IMR-90 (cell line): ENCODE data around the gene IGFBP6. TPM values are rescaled to one million over a fixed set of nuclear protein-coding genes. Genes with fewer than 3 reads are reported as not detected.

Experiments used
- ATAC-seq: fragments of 200-7000 bp; cut with Tn5 transposase; 2 replicates; pipeline ENCODE4 v1.9.1; 2020; ENCODE audit warnings: low read depth, mild to moderate bottlenecking, moderate library complexity
- BruUV-seq: library from RNA; stranded (reverse); fragments of 400-500 nt; replicated peaks from 2 replicates; lab custom pipeline; 2021; lab: Mats Ljungman, UMichigan
- CTCF ChIA-PET: fragments of 300-600 bp; formaldehyde crosslinking; extraction: SDS; loops from one replicate; lab custom pipeline; 2021; ENCODE audit warnings: antibody characterized with exemption; lab: Yijun Ruan, JAX
- POLR2A ChIA-PET: fragments of 300-600 bp; sonication (Branson Sonifier 250); formaldehyde crosslinking; loops from one replicate; lab custom pipeline; 2022; ENCODE audit warnings: antibody characterized with exemption; ENCODE audit not compliant: unreplicated experiment; lab: Charles Lee
- DNase-seq: peaks from one replicate; pipeline ENCODE4 v3.0.0; 2013
- H2AFZ ChIP-seq: replicated peaks from 2 replicates; pipeline ENCODE3; 2013; ENCODE audit warnings: low read length, mild to moderate bottlenecking; ENCODE audit not compliant: poor library complexity
- H2AK5ac ChIP-seq: 2 replicates; pipeline ENCODE4 v1.6.1; 2013; ENCODE audit warnings: low read depth, low read length, inconsistent platforms
- H2AK9ac ChIP-seq: replicated peaks from 2 replicates; pipeline ENCODE3; 2013; ENCODE audit warnings: mild to moderate bottlenecking, low read depth, low read length, moderate library complexity; ENCODE audit not compliant: poor library complexity
- H2BK120ac ChIP-seq: 2 replicates; pipeline ENCODE4 v1.6.1; 2013; ENCODE audit warnings: low read depth, low read length, inconsistent platforms
- H2BK15ac ChIP-seq: 3 replicates; pipeline ENCODE4 v1.6.1; 2013; ENCODE audit warnings: low read depth, low read length, inconsistent platforms
- H2BK20ac ChIP-seq: 2 replicates; pipeline ENCODE4 v1.6.1; 2013; ENCODE audit warnings: low read depth, mild to moderate bottlenecking, inconsistent platforms, low read length, moderate library complexity
- H2BK5ac ChIP-seq: 2 replicates; pipeline ENCODE4 v1.6.1; 2013; ENCODE audit warnings: mild to moderate bottlenecking, low read depth, low read length, inconsistent platforms; ENCODE audit not compliant: poor library complexity, severe bottlenecking
- H3K14ac ChIP-seq: replicated peaks from 2 replicates; pipeline ENCODE4 v1.6.1; 2013; ENCODE audit warnings: low read depth, low read length, inconsistent platforms
- H3K18ac ChIP-seq: 2 replicates; pipeline ENCODE4 v1.6.1; 2013; ENCODE audit warnings: low read depth, low read length, control low read depth
- H3K23ac ChIP-seq: 2 replicates; pipeline ENCODE4 v1.6.1; 2013; ENCODE audit warnings: low read depth, low read length, inconsistent platforms
- H3K27ac ChIP-seq: 2 replicates; pipeline ENCODE4 v1.5.1; 2013; ENCODE audit warnings: mild to moderate bottlenecking, control low read depth, low read length; ENCODE audit not compliant: insufficient read depth
- H3K27me3 ChIP-seq: 2 replicates; pipeline ENCODE4 v1.6.1; 2013; ENCODE audit warnings: low read length; ENCODE audit not compliant: control insufficient read depth, insufficient read depth
- H3K36me3 ChIP-seq: 2 replicates; pipeline ENCODE4 v1.6.1; 2013; ENCODE audit warnings: low read length, mixed read lengths; ENCODE audit not compliant: control insufficient read depth, insufficient read depth
- H3K4ac ChIP-seq: 2 replicates; pipeline ENCODE4 v1.6.1; 2013; ENCODE audit warnings: low read depth, low read length, inconsistent platforms
- H3K4me1 ChIP-seq: 2 replicates; pipeline ENCODE4 v1.6.1; 2013; ENCODE audit warnings: low read length, mixed read lengths; ENCODE audit not compliant: control insufficient read depth, insufficient read depth
- H3K4me2 ChIP-seq: 2 replicates; pipeline ENCODE4 v1.6.1; 2013; ENCODE audit warnings: low read depth, mild to moderate bottlenecking, control low read depth, low read length, moderate library complexity
- H3K4me3 ChIP-seq: 2 replicates; pipeline ENCODE4 v1.5.1; 2013; ENCODE audit warnings: low read depth, mild to moderate bottlenecking, control low read depth, low read length, moderate library complexity; ENCODE audit not compliant: insufficient read depth
- H3K56ac ChIP-seq: 2 replicates; pipeline ENCODE4 v1.6.1; 2013; ENCODE audit warnings: low read length, inconsistent platforms; ENCODE audit not compliant: insufficient read depth; ENCODE audit errors: extremely low read depth
- H3K79me1 ChIP-seq, 2 experiments: 2 replicates each; pipeline ENCODE4 v1.6.1; 2013; ENCODE audit warnings: low read length in 2 of 2, inconsistent platforms in 1 of 2, low read depth in 1 of 2
- H3K9ac ChIP-seq: 2 replicates; pipeline ENCODE4 v1.6.1; 2013; ENCODE audit warnings: low read depth, low read length, control low read depth
- H3K9me1 ChIP-seq: 2 replicates; pipeline ENCODE4 v1.6.1; 2013; ENCODE audit warnings: low read length, inconsistent platforms; ENCODE audit not compliant: insufficient read depth
- H3K9me3 ChIP-seq: 2 replicates; pipeline ENCODE4 v1.6.1; 2013; ENCODE audit warnings: low read length; ENCODE audit not compliant: control insufficient read depth, insufficient read depth
- H4K20me1 ChIP-seq: 2 replicates; pipeline ENCODE4 v1.6.1; 2013; ENCODE audit warnings: low read length, inconsistent platforms; ENCODE audit not compliant: insufficient read depth
- H4K5ac ChIP-seq: 2 replicates; pipeline ENCODE4 v1.6.1; 2013; ENCODE audit warnings: mild to moderate bottlenecking, low read depth, low read length, control low read depth
- H4K8ac ChIP-seq, 2 experiments: 2 replicates each; pipeline ENCODE4 v1.6.1; 2013; ENCODE audit warnings: low read depth in 2 of 2, low read length in 2 of 2, control low read depth in 1 of 2, inconsistent platforms in 1 of 2
- H4K91ac ChIP-seq: 2 replicates; pipeline ENCODE4 v1.6.1; 2013; ENCODE audit warnings: low read depth, low read length, inconsistent platforms; ENCODE audit not compliant: insufficient read depth
- BHLHE40 ChIP-seq: fragments of 150-350 bp; IDR thresholded peaks from 2 replicates; pipeline ENCODE4 v1.6.1; 2016; ENCODE audit warnings: mild to moderate bottlenecking, low read depth, low read length
- CEBPB ChIP-seq: IDR thresholded peaks from 2 replicates; pipeline ENCODE4 v1.6.1; 2012; ENCODE audit warnings: low read depth, low read length, improper control_type of control experiment
- CHD1 ChIP-seq: IDR thresholded peaks from 2 replicates; pipeline ENCODE4 v1.6.1; 2012; ENCODE audit warnings: low read depth, low read length, improper control_type of control experiment
- FOS ChIP-seq: fragments of 150-350 bp; IDR thresholded peaks from 2 replicates; pipeline ENCODE4 v1.6.1; 2016; ENCODE audit warnings: low read depth, low read length
- MAFK ChIP-seq: IDR thresholded peaks from 2 replicates; pipeline ENCODE4 v1.6.1; 2012; ENCODE audit warnings: low read depth, low read length, improper control_type of control experiment
- MAZ ChIP-seq: IDR thresholded peaks from 2 replicates; pipeline ENCODE4 v1.6.1; 2012; ENCODE audit warnings: low read depth, mild to moderate bottlenecking, low read length, improper control_type of control experiment, moderate library complexity, borderline replicate concordance
- MXI1 ChIP-seq: IDR thresholded peaks from 2 replicates; pipeline ENCODE4 v1.6.1; 2012; ENCODE audit warnings: low read depth, mild to moderate bottlenecking, low read length, moderate library complexity, borderline replicate concordance
- NFE2L2 ChIP-seq: fragments of 150-350 bp; IDR thresholded peaks from 2 replicates; pipeline ENCODE4 v1.6.1; 2016; ENCODE audit warnings: low read depth, mild to moderate bottlenecking, low read length
- POLR2A ChIP-seq: IDR thresholded peaks from 2 replicates; pipeline ENCODE4 v1.6.1; 2012; ENCODE audit warnings: mild to moderate bottlenecking, low read depth, low read length
- RAD21 ChIP-seq: IDR thresholded peaks from 2 replicates; pipeline ENCODE4 v1.6.1; 2012; ENCODE audit warnings: low read length, improper control_type of control experiment
- RCOR1 ChIP-seq: IDR thresholded peaks from 2 replicates; pipeline ENCODE4 v1.6.1; 2012; ENCODE audit warnings: mild to moderate bottlenecking, low read length, improper control_type of control experiment; ENCODE audit not compliant: insufficient replicate concordance
- RFX5 ChIP-seq: IDR thresholded peaks from 2 replicates; pipeline ENCODE4 v1.8.0; 2012; ENCODE audit warnings: low read depth, mild to moderate bottlenecking, low read length, moderate library complexity
- SMC3 ChIP-seq: fragments of 150-350 bp; IDR thresholded peaks from 2 replicates; pipeline ENCODE4 v1.6.1; 2016; ENCODE audit warnings: low read depth, mild to moderate bottlenecking, antibody characterized with exemption, low read length, moderate library complexity
- WGBS, 2 experiments: methylation state at CpG; one replicate each; pipeline versions ENCODE4 v1.1.5 to v1.1.7; 2013; ENCODE audit warnings: missing lambda C conversion rate in 2 of 2; ENCODE audit not compliant: insufficient read length in 1 of 2; ENCODE audit errors: extremely low coverage in 2 of 2; 5-methylcytosine and 5-hydroxymethylcytosine counted together
- dilution Hi-C: fragments of 300-500 bp; cut with HindIII; formaldehyde crosslinking; loops from one replicate; pipeline ENCODE4 v1.14.3; 2018; ENCODE audit warnings: low sequenced_read_pairs; ENCODE audit not compliant: unreplicated experiment
- in situ Hi-C: fragments of 300-500 bp; cut with MboI; formaldehyde crosslinking; loops from 3 replicates; pipeline ENCODE4 v1.14.3; 2019; ENCODE audit warnings: low sequenced_read_pairs, inconsistent platforms, mixed read lengths
- intact Hi-C: fragments of 100-400 bp; cut with micrococcal nuclease; formaldehyde crosslinking; loops from 2 replicates; pipeline ENCODE4 v1.10.0; 2022
- polyA plus RNA-seq, 3 experiments: library from polyadenylated mRNA; depleted of rRNA; stranded (reverse); fragments of >200 nt; gene quantifications; 2 replicates each; pipeline ENCODE4 v1.2.3, GENCODE V29; 2012; ENCODE audit warnings: low replicate concordance in 1 of 3
- total RNA-seq: library from RNA; depleted of rRNA; stranded (reverse); fragments of >200 nt; gene quantifications from 2 replicates; pipeline ENCODE4 v1.2.3, GENCODE V29; 2012
- TF ChIP-seq, protein P1 (sequence below): fragments of 150-350 bp; IDR thresholded peaks from 2 replicates; pipeline ENCODE4 v1.6.1; 2017; ENCODE audit warnings: mild to moderate bottlenecking, antibody characterized with exemption, low read length, low read depth
- TF ChIP-seq, protein P2 (sequence below): conservative IDR thresholded peaks from 2 replicates; pipeline ENCODE4 v1.5.1; 2012; ENCODE audit warnings: mild to moderate bottlenecking, low read depth, low read length, improper control_type of control experiment
- TF ChIP-seq, protein P3 (sequence below): fragments of 150-350 bp; IDR thresholded peaks from 2 replicates; pipeline ENCODE4 v1.6.1; 2016; ENCODE audit warnings: low read depth, mild to moderate bottlenecking, low read length, moderate library complexity, borderline replicate concordance

The IGFBP6 gene
- total and polyA plus RNA-seq, 2 of the 4 experiments (the other 2 are of a cell fraction) = 124 to 337 TPM

DNA sequence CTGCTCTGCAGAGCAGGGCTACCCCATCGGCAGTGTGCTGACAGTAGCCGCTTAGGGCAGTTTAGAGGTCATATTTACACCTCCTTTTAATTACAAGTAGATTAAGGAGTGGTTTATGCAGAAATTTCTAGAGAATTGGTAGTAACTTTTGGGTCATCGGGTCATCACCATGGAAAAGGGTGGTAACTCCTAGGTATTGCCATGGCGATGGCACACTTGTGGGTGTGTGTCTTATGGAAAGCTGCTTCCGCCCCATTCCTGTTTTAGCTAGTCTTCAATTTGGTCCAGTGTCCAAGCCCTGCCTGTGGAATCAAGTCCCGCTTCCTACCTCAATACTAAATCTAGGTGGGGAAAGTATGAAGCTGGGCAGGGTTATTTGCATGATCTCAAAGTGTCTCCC lies 53.6 kb downstream of the IGFBP6 start:
- H2BK5ac ChIP-seq = no peak overlapping the region
- peaks cover 2% of the 10 kb centered on the region; the same call in 1 of the 2 replicates for H3K4me1 ChIP-seq
- in situ Hi-C loops = no loop called here
- no peaks in the 10 kb centered on the region for H3K27me3 ChIP-seq
- no peak for DNase-seq
- intact Hi-C loops = no loop called here
- no peak overlapping the region for H3K9ac ChIP-seq
- no peak overlapping the region for H2BK20ac ChIP-seq
- H3K4me3 ChIP-seq = no peak overlapping the region
- no peak overlapping the region for H4K5ac ChIP-seq
- ChIA-PET CTCF (interaction anchor here (0.6 kb wide), 1 partner anchor 700 kb away, joined by 5 read pairs; no protein-coding TSS in a partner anchor), POLR2A (no interaction called here)
- H2AFZ ChIP-seq = no peak overlapping the region
- no peak overlapping the region for H3K4me2 ChIP-seq
- no peaks in the 10 kb centered on the region for H3K9me3 ChIP-seq
- H2AK5ac ChIP-seq = no peak overlapping the region
- no peak overlapping the region for H4K8ac ChIP-seq
- no peak overlapping the region for H4K91ac ChIP-seq
- no peaks in the 10 kb centered on the region for H3K9me1 ChIP-seq
- ATAC-seq = no peak
- no TSS peak for BruUV-seq
- H3K36me3 ChIP-seq = no peaks in the 10 kb centered on the region
- H3K18ac ChIP-seq = no peak overlapping the region
- H3K27ac ChIP-seq = no peak overlapping the region
- no peak overlapping the region for H3K23ac ChIP-seq
- H3K79me1 ChIP-seq = no peaks in the 10 kb centered on the region
- H2BK15ac ChIP-seq = no peak overlapping the region
- dilution Hi-C loops = no loop called here
- H2AK9ac ChIP-seq = no peak overlapping the region
- no CpG with 5 or more reads among the region's 6 CpGs for WGBS, 2 experiments
- no peak overlapping the region for H3K4ac ChIP-seq
- no peak overlapping the region for H2BK120ac ChIP-seq
- TF ChIP-seq RAD21 = no peak
- TF ChIP-seq BHLHE40 = no peak
- no peak for TF ChIP-seq CHD1
- no peak for TF ChIP-seq POLR2A
- no peak for TF ChIP-seq RCOR1
- TF ChIP-seq MXI1 = no peak
- TF ChIP-seq CEBPB = no peak
- TF ChIP-seq SMC3 = no peak
- no peak for TF ChIP-seq NFE2L2
- TF ChIP-seq RFX5 = no peak
- no peak for TF ChIP-seq MAFK
- TF ChIP-seq MAZ = no peak
- TF ChIP-seq, protein P1, sequence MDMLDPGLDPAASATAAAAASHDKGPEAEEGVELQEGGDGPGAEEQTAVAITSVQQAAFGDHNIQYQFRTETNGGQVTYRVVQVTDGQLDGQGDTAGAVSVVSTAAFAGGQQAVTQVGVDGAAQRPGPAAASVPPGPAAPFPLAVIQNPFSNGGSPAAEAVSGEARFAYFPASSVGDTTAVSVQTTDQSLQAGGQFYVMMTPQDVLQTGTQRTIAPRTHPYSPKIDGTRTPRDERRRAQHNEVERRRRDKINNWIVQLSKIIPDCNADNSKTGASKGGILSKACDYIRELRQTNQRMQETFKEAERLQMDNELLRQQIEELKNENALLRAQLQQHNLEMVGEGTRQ = no peak
- no peak for TF ChIP-seq FOS
- TF ChIP-seq, protein P2, sequence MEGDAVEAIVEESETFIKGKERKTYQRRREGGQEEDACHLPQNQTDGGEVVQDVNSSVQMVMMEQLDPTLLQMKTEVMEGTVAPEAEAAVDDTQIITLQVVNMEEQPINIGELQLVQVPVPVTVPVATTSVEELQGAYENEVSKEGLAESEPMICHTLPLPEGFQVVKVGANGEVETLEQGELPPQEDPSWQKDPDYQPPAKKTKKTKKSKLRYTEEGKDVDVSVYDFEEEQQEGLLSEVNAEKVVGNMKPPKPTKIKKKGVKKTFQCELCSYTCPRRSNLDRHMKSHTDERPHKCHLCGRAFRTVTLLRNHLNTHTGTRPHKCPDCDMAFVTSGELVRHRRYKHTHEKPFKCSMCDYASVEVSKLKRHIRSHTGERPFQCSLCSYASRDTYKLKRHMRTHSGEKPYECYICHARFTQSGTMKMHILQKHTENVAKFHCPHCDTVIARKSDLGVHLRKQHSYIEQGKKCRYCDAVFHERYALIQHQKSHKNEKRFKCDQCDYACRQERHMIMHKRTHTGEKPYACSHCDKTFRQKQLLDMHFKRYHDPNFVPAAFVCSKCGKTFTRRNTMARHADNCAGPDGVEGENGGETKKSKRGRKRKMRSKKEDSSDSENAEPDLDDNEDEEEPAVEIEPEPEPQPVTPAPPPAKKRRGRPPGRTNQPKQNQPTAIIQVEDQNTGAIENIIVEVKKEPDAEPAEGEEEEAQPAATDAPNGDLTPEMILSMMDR = no peak
- TF ChIP-seq, protein P3, sequence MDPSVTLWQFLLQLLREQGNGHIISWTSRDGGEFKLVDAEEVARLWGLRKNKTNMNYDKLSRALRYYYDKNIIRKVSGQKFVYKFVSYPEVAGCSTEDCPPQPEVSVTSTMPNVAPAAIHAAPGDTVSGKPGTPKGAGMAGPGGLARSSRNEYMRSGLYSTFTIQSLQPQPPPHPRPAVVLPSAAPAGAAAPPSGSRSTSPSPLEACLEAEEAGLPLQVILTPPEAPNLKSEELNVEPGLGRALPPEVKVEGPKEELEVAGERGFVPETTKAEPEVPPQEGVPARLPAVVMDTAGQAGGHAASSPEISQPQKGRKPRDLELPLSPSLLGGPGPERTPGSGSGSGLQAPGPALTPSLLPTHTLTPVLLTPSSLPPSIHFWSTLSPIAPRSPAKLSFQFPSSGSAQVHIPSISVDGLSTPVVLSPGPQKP = no peak
- no peak overlapping the region for H3K14ac ChIP-seq
- H3K56ac ChIP-seq = no peak overlapping the region
- H4K20me1 ChIP-seq = no peaks in the 10 kb centered on the region
